HEK293 (cell line): ENCODE data around the gene USP35.
A peak's percentile ranks its signal among the peaks of the same experiment; 100 is the strongest.

Experiments
- CTCF ChIA-PET: fragments of 350-600 bp; formaldehyde crosslinking; extraction: SDS; loops from one replicate; lab custom pipeline; 2021; ENCODE audit warnings: antibody characterized with exemption; lab: Yijun Ruan, JAX
- POLR2A ChIA-PET: fragments of 300-600 bp; formaldehyde crosslinking; extraction: SDS; loops from one replicate; lab custom pipeline; 2020; ENCODE audit warnings: antibody characterized with exemption, inconsistent platforms; lab: Yijun Ruan, JAX
- H3K27ac ChIP-seq: fragments of 200-500 bp; sonication (Bioruptor generic); 2 replicates; pipeline ENCODE4 v1.5.1; 2014; ENCODE audit warnings: low read depth, low read length, control low read depth, inconsistent platforms; ENCODE audit errors: extremely low read depth
- H3K36me3 ChIP-seq, 2 experiments: fragments of 200-500 bp in 1 of 2; sonication (Bioruptor generic) in 1 of 2; 1 replicate in 1 of 2; 2 replicates in 1 of 2; pipeline ENCODE4 v1.5.1; 2014 to 2017; ENCODE audit warnings: inconsistent platforms in 2 of 2, low read length in 2 of 2; ENCODE audit not compliant: control insufficient read depth in 2 of 2, insufficient read depth in 1 of 2
- H3K4me1 ChIP-seq: fragments of 200-500 bp; sonication (Bioruptor generic); 2 replicates; pipeline ENCODE4 v1.5.1; 2014; ENCODE audit warnings: mild to moderate bottlenecking, low read length, inconsistent platforms; ENCODE audit not compliant: control insufficient read depth, insufficient read depth
- H3K4me3 ChIP-seq: 2 replicates; pipeline ENCODE4 v1.5.1; 2011; ENCODE audit warnings: low read depth, mild to moderate bottlenecking, control low read depth, low read length, moderate library complexity
- H3K9me3 ChIP-seq: fragments of 200-500 bp; sonication (Bioruptor generic); 2 replicates; pipeline ENCODE4 v1.5.1; 2014; ENCODE audit warnings: low read depth, low read length, inconsistent platforms; ENCODE audit not compliant: control insufficient read depth, insufficient read depth
- EGR2 ChIP-seq: fragments of 450-650 bp; formaldehyde crosslinking; IDR thresholded peaks from 2 replicates; pipeline ENCODE4 v1.5.1; 2016; ENCODE audit warnings: low read depth, missing biosample characterization, missing genetic modification characterization
- IKZF3 ChIP-seq: fragments of 450-650 bp; IDR thresholded peaks from 2 replicates; pipeline ENCODE4 v1.5.0; 2018; ENCODE audit warnings: missing biosample characterization, mild to moderate bottlenecking, missing genetic modification characterization, moderate library complexity
- KLF8 ChIP-seq: fragments of 450-650 bp; formaldehyde crosslinking; IDR thresholded peaks from 2 replicates; pipeline ENCODE4 v1.5.1; 2016; ENCODE audit warnings: missing biosample characterization, missing genetic modification characterization
- OVOL3 ChIP-seq: fragments of 450-650 bp; formaldehyde crosslinking; IDR thresholded peaks from 2 replicates; pipeline ENCODE4 v1.5.1; 2016; ENCODE audit warnings: missing biosample characterization, missing genetic modification characterization
- PBX3 ChIP-seq: sonication (generic); formaldehyde crosslinking; IDR thresholded peaks from 2 replicates; pipeline ENCODE4 v1.8.1; 2022; ENCODE audit warnings: mild to moderate bottlenecking, moderate library complexity, missing genetic modification reagents
- SALL2 ChIP-seq: fragments of 450-650 bp; formaldehyde crosslinking; IDR thresholded peaks from 2 replicates; pipeline ENCODE4 v1.5.0; 2017; ENCODE audit warnings: missing biosample characterization, mild to moderate bottlenecking, missing genetic modification characterization, borderline replicate concordance
- SETDB1 ChIP-seq: IDR thresholded peaks from one replicate; pipeline ENCODE4 v1.6.1; 2017; ENCODE audit warnings: mild to moderate bottlenecking, low read length, moderate library complexity, mixed read lengths; ENCODE audit not compliant: insufficient read length
- TCF7L2 ChIP-seq: IDR thresholded peaks from 2 replicates; pipeline ENCODE4 v1.6.1; 2011; ENCODE audit warnings: low read depth, mild to moderate bottlenecking, inconsistent platforms, low read length, moderate library complexity, borderline replicate concordance
- ZBTB17 ChIP-seq: fragments of 450-650 bp; formaldehyde crosslinking; IDR thresholded peaks from 2 replicates; pipeline ENCODE4 v1.5.1; 2016; ENCODE audit warnings: missing biosample characterization, missing genetic modification characterization
- ZBTB21 ChIP-seq: fragments of 450-650 bp; formaldehyde crosslinking; IDR thresholded peaks from 2 replicates; pipeline ENCODE4 v1.5.1; 2017; ENCODE audit warnings: missing biosample characterization, missing genetic modification characterization
- ZBTB44 ChIP-seq: fragments of 450-650 bp; IDR thresholded peaks from 2 replicates; pipeline ENCODE4 v1.5.1; 2018; ENCODE audit warnings: missing biosample characterization, mild to moderate bottlenecking, missing genetic modification characterization
- ZBTB49 ChIP-seq: fragments of 450-650 bp; formaldehyde crosslinking; IDR thresholded peaks from 2 replicates; pipeline ENCODE4 v1.5.1; 2016; ENCODE audit warnings: missing biosample characterization, missing genetic modification characterization, low read depth
- ZBTB8A ChIP-seq: fragments of 450-650 bp; formaldehyde crosslinking; IDR thresholded peaks from 2 replicates; pipeline ENCODE4 v1.5.1; 2016; ENCODE audit warnings: missing biosample characterization, missing genetic modification characterization
- ZFHX2 ChIP-seq: fragments of 450-650 bp; formaldehyde crosslinking; conservative IDR thresholded peaks from 2 replicates; pipeline ENCODE4 v1.5.1; 2016; ENCODE audit warnings: missing biosample characterization, missing genetic modification characterization
- ZFP3 ChIP-seq: fragments of 450-650 bp; formaldehyde crosslinking; IDR thresholded peaks from 2 replicates; pipeline ENCODE4 v1.5.1; 2016; ENCODE audit warnings: low read depth, missing biosample characterization, missing genetic modification characterization
- ZNF148 ChIP-seq: fragments of 450-650 bp; formaldehyde crosslinking; IDR thresholded peaks from 2 replicates; pipeline ENCODE4 v1.5.0; 2017; ENCODE audit warnings: missing biosample characterization, missing genetic modification characterization, borderline replicate concordance
- ZNF155 ChIP-seq: fragments of 450-650 bp; formaldehyde crosslinking; IDR thresholded peaks from 2 replicates; pipeline ENCODE4 v1.5.1; 2016; ENCODE audit warnings: missing biosample characterization, missing genetic modification characterization
- ZNF169 ChIP-seq: fragments of 450-650 bp; formaldehyde crosslinking; IDR thresholded peaks from 2 replicates; pipeline ENCODE4 v1.5.1; 2016; ENCODE audit warnings: missing biosample characterization, missing genetic modification characterization
- ZNF184 ChIP-seq: fragments of 450-650 bp; IDR thresholded peaks from 2 replicates; pipeline ENCODE4 v1.5.1; 2018; ENCODE audit warnings: missing biosample characterization, mild to moderate bottlenecking, missing genetic modification characterization
- ZNF23 ChIP-seq: fragments of 450-650 bp; formaldehyde crosslinking; IDR thresholded peaks from 2 replicates; pipeline ENCODE4 v1.5.1; 2016; ENCODE audit warnings: missing biosample characterization, missing genetic modification characterization, borderline replicate concordance
- ZNF24 ChIP-seq: fragments of 450-650 bp; formaldehyde crosslinking; IDR thresholded peaks from 2 replicates; pipeline ENCODE4 v1.5.1; 2016; ENCODE audit warnings: missing biosample characterization, missing genetic modification characterization
- ZNF274 ChIP-seq, 2 experiments: fragments of 200-500 bp in 1 of 2; fragments of 450-650 bp in 1 of 2; sonication (Bioruptor generic) in 1 of 2; formaldehyde crosslinking in 1 of 2; IDR thresholded peaks; 2 replicates each; pipeline versions ENCODE4 v1.5.1 to v1.6.1; 2014 to 2016; ENCODE audit warnings: borderline replicate concordance in 1 of 2, inconsistent platforms in 1 of 2, low read length in 1 of 2, missing biosample characterization in 1 of 2, missing genetic modification characterization in 1 of 2
- ZNF280C ChIP-seq: fragments of 450-650 bp; formaldehyde crosslinking; IDR thresholded peaks from 2 replicates; pipeline ENCODE4 v1.5.1; 2016; ENCODE audit warnings: missing biosample characterization, missing genetic modification characterization
- ZNF302 ChIP-seq: fragments of 450-650 bp; formaldehyde crosslinking; IDR thresholded peaks from 2 replicates; pipeline ENCODE4 v1.5.1; 2016; ENCODE audit warnings: missing biosample characterization, missing genetic modification characterization, low read depth
- ZNF571 ChIP-seq: fragments of 450-650 bp; formaldehyde crosslinking; IDR thresholded peaks from 2 replicates; pipeline ENCODE4 v1.5.0; 2017; ENCODE audit warnings: missing biosample characterization, missing genetic modification characterization
- ZNF658 ChIP-seq: fragments of 450-650 bp; formaldehyde crosslinking; IDR thresholded peaks from 2 replicates; pipeline ENCODE4; 2016; ENCODE audit warnings: missing biosample characterization, missing genetic modification characterization
- ZNF660 ChIP-seq: fragments of 450-650 bp; IDR thresholded peaks from 2 replicates; pipeline ENCODE4 v1.5.1; 2018; ENCODE audit warnings: missing biosample characterization, mild to moderate bottlenecking, missing genetic modification characterization
- ZNF747 ChIP-seq: fragments of 450-650 bp; formaldehyde crosslinking; IDR thresholded peaks from 2 replicates; pipeline ENCODE4 v1.5.1; 2016; ENCODE audit warnings: missing biosample characterization, missing genetic modification characterization
- ZNF768 ChIP-seq: fragments of 450-650 bp; formaldehyde crosslinking; IDR thresholded peaks from 2 replicates; pipeline ENCODE4 v1.5.1; 2018; ENCODE audit warnings: missing biosample characterization, mild to moderate bottlenecking, missing genetic modification characterization
- ZNF777 ChIP-seq: fragments of 450-650 bp; formaldehyde crosslinking; IDR thresholded peaks from 2 replicates; pipeline ENCODE4 v1.5.1; 2017; ENCODE audit warnings: missing biosample characterization, missing genetic modification characterization, borderline replicate concordance
- ZSCAN23 ChIP-seq: fragments of 450-650 bp; formaldehyde crosslinking; IDR thresholded peaks from 2 replicates; pipeline ENCODE4 v1.5.1; 2016; ENCODE audit warnings: missing biosample characterization, missing genetic modification characterization
- ZXDB ChIP-seq: fragments of 450-650 bp; formaldehyde crosslinking; IDR thresholded peaks from 2 replicates; pipeline ENCODE4 v1.5.1; 2016; ENCODE audit warnings: missing biosample characterization, missing genetic modification characterization

USP35 gene

GRCh38 chr11:78190871-78191538, 2.3 kb downstream of the USP35 start:
- ChIA-PET POLR2A (interaction anchor here (0.5 kb wide), 1 partner anchor 570 kb away, joined by 3 read pairs; no protein-coding TSS in a partner anchor), CTCF (no interaction called here)

GRCh38 chr11:78192223-78192719, 3.6 kb downstream of the USP35 start:
- ChIA-PET POLR2A (no interaction called here), CTCF (no interaction called here)
- Histone ChIP-seq H3K27ac (no peak overlapping the region), H3K9me3 (no peaks in the 10 kb centered on the region), H3K4me3 (no peak overlapping the region), H3K36me3 (peaks cover 0 to 4% of the 10 kb centered on the region in 2 experiments; a peak in 1 of 3 replicates), H3K4me1 (no peaks in the 10 kb centered on the region)
- TF ChIP-seq ZNF747 = no peak
- TF ChIP-seq ZFHX2 = peak; percentile 76
- TF ChIP-seq PBX3 (CRISPR knock-in tag) = no peak
- TF ChIP-seq TCF7L2 = no peak
- no peak for TF ChIP-seq ZNF148 (tag by site-specific recombination)
- TF ChIP-seq ZNF23 (tag by site-specific recombination) = no peak
- TF ChIP-seq ZBTB17 (tag by site-specific recombination) = no peak
- TF ChIP-seq ZNF184 (tag by site-specific recombination) = no peak
- no peak for TF ChIP-seq ZXDB (tag by site-specific recombination)
- no peak for TF ChIP-seq KLF8
- TF ChIP-seq ZNF280C (tag by site-specific recombination) = no peak
- peak; percentile 67 for TF ChIP-seq EGR2
- TF ChIP-seq ZBTB21 (tag by site-specific recombination) = no peak
- no peak for TF ChIP-seq ZNF660 (tag by site-specific recombination)
- TF ChIP-seq ZBTB49 (tag by site-specific recombination) = no peak

More at GRCh38 chr11:78190871-78191538, 2.3 kb downstream of the USP35 start:
- no peak overlapping the region for H3K27ac ChIP-seq
- no peaks in the 10 kb centered on the region for H3K36me3 ChIP-seq
- H3K4me1 ChIP-seq = no peaks in the 10 kb centered on the region
- TF ChIP-seq IKZF3 (tag by site-specific recombination) (no peak), ZNF274 (IDR thresholded peaks at IDR 0.05; ENCODE audit: low read length) (no peak), ZNF274 (tag by site-specific recombination; IDR thresholded peaks at IDR 0.05; ENCODE audit: borderline replicate concordance) (no peak), ZNF777 (tag by site-specific recombination) (no peak), SETDB1 (no peak), ZNF302 (tag by site-specific recombination) (no peak), ZNF155 (tag by site-specific recombination) (no peak), ZNF658 (no peak), ZBTB8A (tag by site-specific recombination) (no peak), ZSCAN23 (tag by site-specific recombination) (no peak), ZNF571 (tag by site-specific recombination) (no peak), SALL2 (tag by site-specific recombination) (no peak), ZNF24 (tag by site-specific recombination) (no peak), TCF7L2 (no peak), ZNF768 (no peak), ZNF169 (tag by site-specific recombination) (no peak), EGR2 (no peak), ZBTB44 (tag by site-specific recombination) (no peak), OVOL3 (tag by site-specific recombination) (no peak), ZFP3 (tag by site-specific recombination) (no peak)
- TF ChIP-seq, all 188 proteins: peak for 0
- H3K9me3 ChIP-seq = no peaks in the 10 kb centered on the region
- H3K4me3 ChIP-seq = no peak overlapping the region
